Skin of body (tissue), 2 donors: Measurements from ENCODE around the gene MTHFD1L. TPM values are rescaled to one million over a fixed set of nuclear protein-coding genes. Genes with fewer than 3 reads are reported as not detected.

ENCODE experiments used
- DNase-seq: peaks from one replicate; lab custom pipeline; 2025; lab: John Stamatoyannopoulos, UW
- total RNA-seq: library from RNA; depleted of rRNA; stranded (reverse); fragments of >200 nt; gene quantifications from one replicate; pipeline ENCODE4 v1.2.3, GENCODE V29; 2014

MTHFD1L gene
- total RNA-seq, 1 donor from 2014 or later = 12.2 TPM

DNA sequence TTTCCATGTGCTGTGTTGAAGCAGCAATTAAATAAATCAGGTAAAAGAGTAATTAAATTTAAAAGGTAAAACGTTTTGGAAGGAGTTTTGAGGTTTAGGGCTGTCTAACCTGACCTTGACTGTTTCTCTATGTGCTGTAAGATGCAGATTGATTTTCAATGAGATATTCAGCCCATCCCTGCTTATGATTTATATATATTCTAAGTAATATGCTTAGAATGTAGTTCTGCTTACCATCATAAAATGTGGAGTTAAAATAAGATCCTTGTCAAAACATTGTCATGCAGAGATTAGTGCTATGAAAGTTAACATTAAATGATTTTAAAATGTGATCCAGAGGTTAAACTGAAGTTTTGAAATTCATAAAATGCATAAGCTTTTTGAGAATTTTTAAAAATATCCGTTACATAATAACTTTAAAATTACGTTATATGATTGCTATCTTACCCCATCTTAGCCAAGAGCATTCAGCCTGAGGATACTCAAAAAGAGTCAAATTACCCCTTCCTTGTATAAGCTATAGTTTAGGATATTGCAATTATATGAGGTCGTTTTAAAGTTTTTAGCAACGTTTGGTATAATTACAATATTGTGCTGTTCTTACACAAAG, 122.5 kb downstream of the MTHFD1L start:
- DNase-seq = peak; percentile 32

DNA sequence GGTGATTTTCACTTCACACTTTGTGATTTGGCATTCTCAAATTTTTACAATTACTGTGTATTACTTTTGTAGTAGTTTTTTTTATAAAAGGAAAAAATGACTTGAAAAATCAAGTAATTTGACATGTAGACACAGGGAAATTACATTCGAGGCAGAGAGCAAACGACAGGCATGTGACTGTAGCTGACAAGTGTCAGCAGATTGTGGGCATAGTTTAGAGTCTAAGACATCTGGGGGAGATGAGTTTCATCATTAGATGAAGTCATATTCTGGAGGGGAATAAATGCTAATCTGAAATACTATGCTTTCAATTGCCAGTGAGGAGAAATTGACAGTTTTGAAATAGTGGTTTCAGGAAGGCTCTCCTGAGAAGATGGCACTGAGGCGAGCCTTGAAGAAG, 126.0 kb downstream of the MTHFD1L start:
- DNase-seq = peak; percentile 51

DNA sequence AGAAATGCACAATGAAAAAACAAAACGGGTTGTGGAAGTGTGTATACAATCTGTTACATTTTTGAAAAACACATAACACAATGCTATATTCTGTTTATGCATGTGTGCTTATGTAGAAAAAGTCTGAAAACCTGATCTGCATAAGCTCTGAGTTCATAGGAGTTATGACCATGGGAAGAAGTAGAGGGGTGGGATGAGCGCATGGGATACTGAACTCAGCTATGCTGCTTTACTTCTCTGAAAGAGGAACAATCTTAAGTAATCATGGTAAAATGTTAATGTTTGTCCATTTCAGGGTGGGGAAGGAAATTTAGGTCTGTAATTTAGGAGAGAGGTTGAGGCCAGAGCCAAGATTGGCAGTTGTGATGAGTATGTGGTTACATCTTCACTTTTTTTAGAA, 126.8 kb downstream of the MTHFD1L start:
- DNase-seq = no peak

DNA sequence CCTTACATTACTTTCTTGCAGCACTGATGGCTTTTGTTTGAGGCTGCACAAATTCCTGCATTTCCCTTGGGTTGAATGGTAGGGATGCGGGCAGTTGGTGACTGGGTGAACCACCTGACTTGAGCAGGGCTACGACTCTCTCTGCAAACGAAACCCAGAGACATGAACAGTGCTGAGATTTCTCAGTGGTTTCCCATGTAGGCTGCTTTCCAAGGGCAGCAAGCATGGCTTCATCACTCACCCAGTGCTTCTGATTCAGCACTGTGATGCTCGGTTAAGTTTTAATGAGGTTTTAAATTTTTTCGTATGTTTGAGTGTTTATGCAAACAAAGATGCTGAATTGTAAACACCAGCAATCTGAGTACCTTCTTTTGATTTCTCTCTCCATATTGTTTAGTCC, 127.2 kb downstream of the MTHFD1L start:
- no peak for DNase-seq

DNA sequence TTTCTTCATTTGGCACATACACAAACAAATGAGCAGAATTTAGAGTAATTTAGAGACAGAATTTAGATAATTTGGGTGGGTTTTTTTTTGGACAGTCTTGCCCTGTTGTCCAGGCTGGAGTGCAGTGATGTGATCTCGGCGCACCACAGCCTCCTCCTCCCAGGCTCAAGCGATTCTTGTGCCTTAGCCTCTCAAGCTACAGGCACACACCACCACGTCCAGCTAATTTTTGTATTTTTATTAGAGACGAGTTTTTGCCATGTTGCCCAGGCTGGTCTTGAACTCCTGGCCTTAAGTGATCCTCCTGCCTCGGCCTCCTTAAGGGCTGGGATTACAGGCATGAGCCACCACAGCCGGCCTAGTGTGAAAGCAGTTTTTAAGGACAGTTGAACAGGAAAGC, 127.8 kb downstream of the MTHFD1L start:
- no peak for DNase-seq

DNA sequence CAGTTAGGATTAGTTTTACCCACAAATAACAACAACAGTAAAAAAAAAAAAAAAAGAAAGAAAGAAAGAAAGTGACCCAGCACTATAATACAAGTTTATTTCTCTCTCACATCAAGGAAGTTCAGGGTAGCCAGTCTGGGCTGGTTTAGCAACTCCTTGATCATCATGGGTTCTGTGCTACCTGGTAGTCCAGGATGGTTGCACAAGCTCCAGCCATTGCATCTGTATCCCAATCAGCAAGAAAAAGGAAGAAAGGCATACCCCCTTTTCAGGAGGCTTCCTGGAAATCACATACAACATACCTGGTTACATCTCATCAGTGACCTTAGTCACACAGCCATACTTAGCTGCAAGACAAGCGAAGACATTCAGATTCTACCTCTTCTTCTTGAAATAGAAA, 128.5 kb downstream of the MTHFD1L start:
- no peak for DNase-seq

DNA sequence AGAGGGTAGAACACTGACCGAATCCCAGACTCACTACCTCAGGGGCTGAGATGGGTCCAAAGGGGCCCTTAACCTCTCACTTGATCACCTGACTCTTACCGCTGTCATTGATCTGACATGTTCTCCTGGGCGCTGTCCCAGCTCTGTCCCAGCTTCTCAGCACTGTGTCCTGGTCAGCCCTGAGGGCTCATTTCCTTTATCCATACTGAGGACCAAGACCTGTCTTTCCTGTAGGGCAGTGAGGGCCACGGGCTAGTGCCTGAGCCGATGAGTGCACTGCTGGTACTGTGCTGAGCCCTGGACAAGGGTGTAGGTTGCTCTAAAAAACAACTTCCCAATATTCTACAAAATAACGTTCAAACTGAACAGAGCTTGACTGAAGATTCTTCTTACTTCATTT, 131.5 kb downstream of the MTHFD1L start:
- DNase-seq = no peak

DNA sequence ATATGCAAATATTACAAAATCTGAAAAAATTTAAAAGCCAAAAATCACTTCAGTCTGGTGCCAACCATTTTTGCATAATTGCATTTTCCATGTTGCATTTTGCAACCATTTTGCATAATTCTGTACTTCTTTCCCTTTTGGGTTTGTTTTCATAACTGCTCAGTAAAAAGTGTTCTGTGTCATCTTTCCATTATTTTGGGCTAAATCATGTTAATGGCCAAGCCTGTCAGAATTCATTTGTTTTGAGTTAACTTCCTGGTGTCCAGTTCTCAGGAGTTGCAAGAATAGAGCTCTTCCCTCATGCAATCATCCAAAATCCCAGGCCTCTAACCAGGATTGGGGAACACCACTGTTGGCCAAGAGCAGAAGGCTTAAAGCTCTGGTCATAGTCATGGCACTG, 133.6 kb downstream of the MTHFD1L start:
- DNase-seq = no peak

DNA sequence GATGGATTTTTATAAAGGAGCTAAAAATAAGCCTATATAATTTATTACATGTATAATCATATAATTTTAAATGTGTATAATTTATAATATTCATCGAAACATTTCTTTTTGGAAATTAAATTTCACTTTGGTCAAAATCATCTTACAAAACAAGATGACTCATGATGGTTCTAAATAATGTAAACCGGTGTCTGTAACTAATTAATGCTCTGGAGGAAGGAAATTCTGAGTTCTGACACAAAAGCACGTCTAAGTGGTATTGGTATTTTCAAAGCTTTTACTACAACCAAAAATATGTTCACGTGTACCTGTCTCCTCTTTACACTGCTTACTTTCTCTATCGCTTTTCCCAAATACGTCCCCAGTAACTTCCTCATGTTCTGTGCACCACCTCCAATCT, 134.1 kb downstream of the MTHFD1L start:
- no peak for DNase-seq

DNA sequence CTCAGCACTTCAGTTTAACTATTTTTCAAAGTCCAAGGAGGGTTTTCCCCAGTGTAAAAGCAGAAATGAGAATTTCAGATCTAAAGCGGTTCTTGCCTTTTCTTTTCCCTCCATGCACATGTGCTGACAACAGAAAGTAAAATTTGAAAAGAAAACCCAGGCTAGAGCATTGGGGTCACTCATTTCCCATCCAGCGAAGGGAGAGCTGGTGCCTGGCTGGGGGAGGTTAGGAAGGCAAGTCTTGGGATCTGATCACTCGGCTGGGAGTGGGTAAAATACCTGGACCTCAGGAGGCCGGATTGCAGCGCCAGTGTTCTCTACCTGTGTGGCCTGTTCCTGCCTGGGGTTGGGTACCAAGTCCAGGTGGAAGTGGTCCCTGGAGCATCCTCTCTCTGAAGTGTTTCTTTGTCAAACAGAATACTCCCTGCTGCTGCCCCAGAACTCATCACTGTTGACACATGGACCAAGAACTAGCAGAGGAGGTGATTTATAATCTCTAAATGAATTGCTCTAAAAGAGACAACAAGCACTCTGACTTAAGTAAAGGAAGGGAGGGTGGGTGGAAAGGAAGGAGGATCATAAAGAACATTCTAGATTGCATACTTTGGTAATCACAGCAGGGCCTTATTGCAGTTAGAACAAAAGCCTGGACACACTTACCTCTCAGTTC, 136.0 kb downstream of the MTHFD1L start:
- DNase-seq = no peak

DNA sequence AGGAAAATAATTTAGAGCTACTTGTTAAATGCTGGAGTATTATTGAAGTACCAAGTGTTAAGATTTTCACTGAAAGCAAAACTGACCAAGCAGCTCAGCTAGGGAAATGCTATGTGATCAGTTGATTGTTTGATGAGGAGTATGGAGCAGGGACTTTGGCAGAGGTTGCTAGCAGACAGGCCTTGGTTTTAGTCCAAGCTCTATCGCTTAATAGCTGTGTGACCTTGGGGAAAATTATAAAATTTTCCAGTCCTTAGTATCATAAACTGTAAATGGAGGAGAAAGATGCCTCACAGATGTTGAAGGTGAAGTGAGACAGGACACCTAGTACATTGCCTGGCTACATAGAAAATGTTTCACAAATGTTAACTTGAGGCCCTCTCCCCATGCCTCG, 136.6 kb downstream of the MTHFD1L start:
- DNase-seq = no peak

DNA sequence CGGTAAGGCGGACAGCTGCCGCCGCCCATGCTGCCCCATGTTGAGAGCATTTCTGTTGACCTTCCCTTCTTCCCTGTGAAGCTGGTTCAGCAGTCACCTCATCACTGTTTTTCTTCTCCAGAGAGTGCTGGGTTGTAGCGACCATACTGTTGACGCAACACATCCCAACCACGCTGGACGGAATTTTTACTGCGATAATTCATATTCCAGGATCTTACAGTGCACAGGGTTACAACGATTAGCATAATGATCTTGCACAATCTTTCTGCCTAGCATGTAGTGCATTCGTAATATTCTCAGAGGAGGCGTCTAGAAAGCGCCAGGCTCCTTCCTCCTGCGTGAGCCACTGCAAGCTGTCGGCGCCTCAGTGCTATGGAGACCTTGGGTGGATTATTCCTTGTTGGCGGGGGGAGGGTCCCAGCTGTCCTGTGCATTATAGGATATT, 137.0 kb downstream of the MTHFD1L start:
- DNase-seq = no peak

DNA sequence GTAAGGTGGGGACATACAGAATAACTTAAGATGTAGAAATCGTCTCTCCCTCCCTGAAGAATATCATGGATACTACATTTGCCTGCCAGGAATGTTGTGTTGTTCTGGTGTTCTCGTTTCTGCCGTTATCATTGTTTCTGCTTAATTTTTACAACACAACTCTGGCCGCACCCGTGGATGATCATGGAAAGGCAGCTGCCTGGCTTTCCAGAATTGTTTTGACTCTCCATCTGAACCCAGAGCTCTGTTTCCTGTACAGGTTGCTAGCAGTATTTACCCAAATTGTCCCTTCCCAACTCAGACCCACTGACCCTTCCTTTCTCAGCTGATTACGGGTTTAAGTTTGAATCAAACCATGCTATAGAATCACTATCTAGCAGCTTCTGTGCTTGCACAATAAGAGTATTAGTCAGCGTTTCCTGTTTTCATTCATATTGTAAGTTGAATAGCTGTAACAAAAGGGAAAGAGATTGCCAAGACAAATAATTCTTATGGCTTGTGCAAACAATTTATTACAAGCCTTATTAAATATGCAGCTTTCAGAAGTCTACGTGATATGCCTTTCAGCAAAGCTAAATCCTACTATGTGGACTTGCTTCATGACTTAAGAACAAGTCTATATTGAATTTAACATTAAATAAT, 139.0 kb downstream of the MTHFD1L start:
- DNase-seq = peak; percentile 87

DNA sequence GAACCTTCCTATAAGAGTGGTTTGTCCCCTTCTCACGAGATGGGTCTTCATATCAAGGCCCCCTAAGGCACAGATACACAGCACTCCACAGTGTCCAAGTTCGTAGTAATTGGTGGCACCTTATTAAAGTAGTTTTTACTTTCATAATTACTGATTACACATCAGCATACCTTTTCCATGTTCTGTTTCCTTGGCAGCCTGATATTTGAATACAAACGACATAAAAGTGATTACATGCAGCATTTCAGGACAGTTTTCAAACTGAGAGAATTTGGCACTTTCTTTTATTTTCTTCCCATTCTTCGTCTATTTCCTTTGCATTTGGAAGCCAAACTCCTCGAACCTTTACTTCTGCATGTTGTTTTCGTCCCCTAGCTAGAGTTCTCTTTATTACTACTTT, 139.7 kb downstream of the MTHFD1L start:
- no peak for DNase-seq

DNA sequence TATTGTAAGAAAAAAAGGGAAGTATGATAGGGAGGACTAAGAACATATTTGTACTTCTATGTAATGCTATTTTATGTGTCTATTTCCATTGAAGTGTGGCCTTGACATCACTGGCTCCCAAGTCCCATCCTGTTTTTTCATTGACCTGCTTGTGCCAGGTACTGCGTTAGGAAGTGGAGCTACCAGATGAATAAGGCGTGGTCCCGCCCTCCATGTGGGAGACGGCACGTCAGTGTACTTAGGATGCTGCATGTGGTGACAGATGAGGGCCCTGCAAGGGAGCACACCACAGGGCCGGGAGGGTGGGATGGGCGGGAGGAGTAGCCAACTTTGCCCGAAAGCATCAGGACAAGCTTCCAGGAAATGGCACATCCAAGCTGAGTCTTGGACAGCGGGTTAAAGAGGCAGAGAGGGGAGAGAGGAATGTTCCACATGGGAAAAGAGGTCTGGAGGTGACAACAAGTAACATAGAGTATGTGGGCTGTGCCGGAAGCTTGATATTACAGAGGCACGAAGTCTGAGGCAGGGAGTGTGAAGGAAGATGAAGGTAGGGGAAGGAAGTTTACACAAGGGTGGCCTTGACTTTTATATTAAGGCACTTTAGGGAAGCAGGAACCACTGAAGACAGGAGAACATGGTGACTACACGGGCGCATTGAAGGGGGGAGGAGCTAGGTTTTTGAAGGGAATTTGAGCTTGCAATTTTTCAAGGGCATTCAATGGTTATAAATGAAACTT, 140.6 kb downstream of the MTHFD1L start:
- no peak for DNase-seq

DNA sequence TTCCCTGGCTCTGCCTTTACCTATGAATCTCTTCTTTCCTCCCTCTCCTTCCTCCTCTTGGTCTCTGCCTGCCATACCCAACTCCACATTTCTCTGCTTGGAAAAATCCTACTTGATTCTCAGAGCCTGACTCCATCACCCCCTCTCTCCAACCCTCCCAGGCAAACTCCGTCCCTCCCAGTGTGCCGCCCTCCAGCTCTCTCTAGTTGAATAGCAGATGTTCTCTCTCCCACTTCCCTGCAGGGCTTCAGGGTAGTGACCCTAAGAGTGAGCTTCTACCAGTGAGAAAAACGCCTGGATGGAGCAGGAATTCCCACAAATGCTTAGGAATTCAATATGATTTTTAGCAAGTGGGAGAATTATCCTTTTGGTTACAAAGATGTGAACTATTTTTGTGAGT, 141.6 kb downstream of the MTHFD1L start:
- no peak for DNase-seq

DNA sequence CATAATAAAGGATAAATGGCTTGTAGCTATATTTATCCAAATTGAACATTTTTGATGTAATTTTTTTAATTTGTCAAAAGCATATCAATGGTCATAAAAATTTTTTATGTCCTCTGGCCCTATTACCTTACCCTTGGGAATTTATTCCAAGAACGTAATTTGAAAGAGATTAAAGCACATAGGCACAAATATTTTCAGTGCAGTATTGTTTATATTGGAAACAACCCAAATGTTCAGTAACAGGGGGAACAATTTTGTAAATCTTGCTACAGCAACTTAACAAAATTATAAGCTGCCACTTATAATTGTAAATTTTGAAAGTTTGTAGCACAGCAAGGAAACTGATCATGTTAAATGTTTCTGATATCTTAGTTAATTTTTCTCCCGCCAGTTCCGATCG, 142.4 kb downstream of the MTHFD1L start:
- no peak for DNase-seq

DNA sequence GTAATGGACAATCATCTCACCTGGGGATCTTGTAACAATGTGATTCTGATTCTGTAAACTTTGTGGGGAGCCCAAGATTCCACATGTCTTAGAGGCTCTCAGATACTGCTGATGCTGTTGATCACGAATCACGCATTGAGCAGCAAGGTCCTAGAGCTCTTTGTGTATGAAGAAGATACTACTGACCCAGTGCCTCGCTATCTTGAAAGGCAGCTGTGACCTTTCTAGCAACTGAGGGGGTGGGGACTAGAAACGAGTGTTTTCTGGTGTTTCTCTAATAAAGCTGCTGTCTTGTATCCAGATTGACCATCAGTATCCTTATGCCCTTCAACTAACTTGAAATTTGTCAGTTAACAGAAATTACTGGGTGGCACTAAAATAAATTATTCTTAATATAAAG, 142.9 kb downstream of the MTHFD1L start:
- DNase-seq = no peak

DNA sequence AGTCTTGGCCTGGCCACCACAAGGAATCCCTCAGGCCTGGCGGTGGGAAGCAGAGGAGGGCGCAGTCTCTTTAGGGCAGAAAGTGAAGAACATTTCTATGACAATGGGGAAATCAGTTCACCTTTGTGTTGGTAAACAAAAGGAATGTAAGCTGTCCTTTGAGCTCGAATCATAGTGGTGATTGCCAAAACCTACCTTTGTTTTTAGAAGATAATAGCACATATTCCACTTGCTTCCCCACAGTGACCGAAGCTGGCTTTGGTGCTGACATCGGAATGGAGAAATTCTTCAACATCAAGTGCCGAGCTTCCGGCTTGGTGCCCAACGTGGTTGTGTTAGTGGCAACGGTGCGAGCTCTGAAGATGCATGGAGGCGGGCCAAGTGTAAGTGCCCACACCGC, 144.1 kb downstream of the MTHFD1L start:
- no peak for DNase-seq

DNA sequence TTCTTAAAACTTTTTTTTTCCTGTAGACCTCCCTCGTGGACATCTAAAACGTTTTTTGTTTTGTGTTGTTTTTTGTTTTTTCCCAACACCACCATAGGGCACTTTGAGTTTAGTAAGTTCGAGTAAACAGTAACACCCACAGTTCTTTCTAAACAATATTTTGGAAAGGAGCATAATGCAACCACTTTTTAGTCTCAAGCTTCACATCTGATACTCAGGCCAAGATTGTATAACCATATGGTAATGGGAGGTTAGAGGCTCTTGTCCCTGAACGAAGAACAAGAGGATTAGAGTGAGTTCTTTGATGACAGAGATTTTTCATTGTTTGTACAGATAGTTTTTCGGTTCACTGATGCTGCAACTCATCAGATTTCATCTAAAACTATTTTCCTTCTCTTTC, 144.6 kb downstream of the MTHFD1L start:
- DNase-seq = peak; percentile 36

DNA sequence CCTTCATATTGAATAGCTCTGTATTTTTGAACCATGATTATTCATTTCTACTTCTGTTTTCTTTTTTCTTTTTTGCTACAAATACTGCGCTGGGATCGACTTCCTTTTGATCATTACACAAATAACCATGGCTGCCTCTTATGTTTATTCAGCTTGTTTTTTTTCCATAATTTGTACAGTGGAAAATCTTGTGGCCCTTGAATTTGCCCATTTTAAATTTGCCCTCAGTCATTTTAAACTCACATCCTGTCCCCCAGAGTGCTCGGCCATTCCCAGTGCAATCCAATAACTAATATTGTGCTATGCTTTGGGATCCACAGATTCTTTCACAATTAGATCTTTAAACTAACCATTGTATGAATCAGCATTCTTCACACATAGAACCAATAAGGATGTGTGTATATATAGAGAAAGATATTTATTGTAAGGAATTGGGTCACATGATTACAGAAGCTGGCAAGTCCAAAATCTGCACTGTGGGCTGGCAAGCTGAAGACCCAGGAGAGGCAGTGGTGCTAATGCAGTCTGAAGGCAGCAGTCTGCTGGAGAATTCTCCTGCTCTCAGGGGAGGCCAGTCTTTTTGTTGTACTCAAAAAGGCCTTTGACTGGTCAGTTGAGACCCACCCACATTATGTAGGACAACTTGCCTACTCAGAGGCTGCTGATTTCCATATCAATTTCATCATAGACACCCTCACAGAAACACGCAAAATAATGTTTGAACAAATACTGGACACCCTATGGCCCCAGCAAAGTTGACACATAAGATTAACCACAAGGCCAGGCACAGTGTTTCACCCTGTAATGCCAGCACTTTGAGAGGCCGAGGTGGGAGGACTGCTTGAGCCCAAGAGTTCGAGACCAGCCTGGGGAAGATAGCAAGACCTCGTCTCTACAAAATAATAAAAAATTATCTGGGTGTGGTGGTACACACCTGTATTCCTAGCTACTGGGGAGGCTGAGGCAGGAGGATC, 147.1 kb downstream of the MTHFD1L start:
- no peak for DNase-seq
